NCI-H128 (cell line): Measurements from ENCODE around the gene PALM2AKAP2.
A peak's percentile ranks its signal among the peaks of the same experiment; 100 is the strongest.

Experiments used
- DNase-seq: peaks from one replicate; lab custom pipeline; 2025; ENCODE audit not compliant: unreplicated experiment; lab: John Stamatoyannopoulos, UW

Gene PALM2AKAP2

DNA sequence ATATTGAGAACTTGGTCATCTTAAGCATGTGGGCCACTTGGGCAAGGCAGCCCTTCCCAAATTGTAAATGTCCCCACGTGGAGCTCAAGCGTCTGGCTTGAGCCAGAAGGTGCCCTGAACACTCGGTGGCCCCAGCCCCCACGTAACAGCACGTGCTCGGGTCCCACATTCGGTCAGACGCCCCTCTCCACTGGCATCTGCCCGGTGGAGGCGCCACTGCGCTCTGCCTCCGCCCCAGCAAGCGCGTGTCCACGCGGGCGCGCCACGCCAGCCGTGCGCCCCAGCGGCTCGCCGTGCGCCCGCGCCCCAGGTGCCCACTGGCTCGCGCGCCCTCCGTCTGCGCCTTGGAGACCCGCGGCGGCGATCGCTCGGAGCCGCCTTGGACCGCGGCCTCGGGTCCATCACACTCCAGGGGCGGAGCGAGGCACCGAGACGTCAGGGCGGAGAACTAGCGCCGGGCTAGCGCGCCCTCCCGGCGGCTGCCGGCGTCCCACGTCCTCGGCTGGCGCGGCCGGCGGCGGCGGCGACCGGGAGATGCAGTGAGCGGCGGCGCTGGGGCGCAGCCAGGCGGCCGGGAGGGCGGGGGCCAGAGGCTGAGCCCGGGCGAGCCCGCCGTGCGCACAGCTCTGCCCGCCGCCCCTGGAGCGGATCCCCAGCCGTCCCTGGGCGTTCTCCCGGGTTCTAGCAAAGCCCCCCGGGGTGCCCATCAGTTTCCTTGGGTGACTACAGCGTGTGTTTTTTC lies at the start of gene PALM2AKAP2:
PALM2AKAP2 (plus strand) TSS at position 488 of the 742 bp plus-strand sequence. CDS start 291 bp downstream, outside the sequence.
- peak; percentile 39 for DNase-seq

DNA sequence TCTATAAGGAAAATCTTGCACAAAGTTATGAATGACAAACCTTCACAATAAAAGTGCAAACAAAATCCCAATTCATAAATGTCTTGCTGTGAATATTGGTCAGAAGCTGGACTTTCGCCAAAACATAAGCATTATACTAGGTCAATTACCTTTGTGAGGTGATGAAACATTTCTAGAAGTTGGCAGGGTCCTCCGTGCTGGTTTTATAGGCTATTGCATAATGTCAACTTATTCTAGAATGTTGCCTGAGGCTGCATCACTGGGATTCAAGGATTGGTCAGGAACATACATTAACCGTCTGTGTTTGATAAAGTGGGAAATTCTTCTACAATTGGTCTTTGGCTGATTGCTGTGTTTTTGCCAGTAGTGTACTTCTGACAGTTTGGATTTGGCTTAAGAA lies 49.8 kb upstream of the PALM2AKAP2 start:
- DNase-seq: no peak

DNA sequence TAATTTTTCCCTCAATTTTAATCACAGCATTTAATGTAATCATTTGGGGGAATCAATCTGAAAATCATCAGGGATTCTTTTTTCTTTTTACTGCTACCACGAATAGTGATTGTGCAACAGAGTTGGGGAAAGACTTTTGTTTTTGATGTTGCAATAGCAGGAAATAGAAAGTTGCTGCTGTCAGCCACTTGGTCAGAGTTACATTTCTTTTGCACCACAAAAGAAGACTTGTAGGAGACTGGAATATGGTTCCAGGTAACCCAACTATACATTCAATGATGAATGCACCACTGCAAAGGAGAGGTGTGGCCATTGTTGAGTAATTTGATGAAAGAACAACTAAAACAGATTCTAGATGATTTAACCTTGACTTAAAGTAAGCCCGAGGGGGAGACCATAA lies 46.3 kb upstream of the PALM2AKAP2 start:
- no peak for DNase-seq

DNA sequence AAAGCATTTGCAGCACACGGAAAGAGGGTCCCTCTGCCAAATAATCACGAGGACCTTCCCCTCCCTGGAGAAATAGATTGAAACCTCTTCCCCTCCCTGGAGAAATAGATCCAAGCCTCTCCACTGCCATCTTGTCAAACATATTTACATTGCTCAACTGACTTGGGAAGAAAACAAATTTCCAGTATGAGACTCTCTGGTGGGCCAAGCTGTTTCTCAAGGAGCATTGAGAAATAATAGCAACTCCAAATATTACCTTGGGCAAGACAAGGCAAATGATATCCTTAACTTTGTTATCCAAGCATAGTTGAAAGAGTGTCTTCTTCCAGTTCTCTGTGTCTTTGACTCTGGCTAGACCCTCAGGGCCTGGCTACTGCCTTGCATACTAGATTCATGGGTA lies 45.2 kb upstream of the PALM2AKAP2 start:
- DNase-seq: no peak

DNA sequence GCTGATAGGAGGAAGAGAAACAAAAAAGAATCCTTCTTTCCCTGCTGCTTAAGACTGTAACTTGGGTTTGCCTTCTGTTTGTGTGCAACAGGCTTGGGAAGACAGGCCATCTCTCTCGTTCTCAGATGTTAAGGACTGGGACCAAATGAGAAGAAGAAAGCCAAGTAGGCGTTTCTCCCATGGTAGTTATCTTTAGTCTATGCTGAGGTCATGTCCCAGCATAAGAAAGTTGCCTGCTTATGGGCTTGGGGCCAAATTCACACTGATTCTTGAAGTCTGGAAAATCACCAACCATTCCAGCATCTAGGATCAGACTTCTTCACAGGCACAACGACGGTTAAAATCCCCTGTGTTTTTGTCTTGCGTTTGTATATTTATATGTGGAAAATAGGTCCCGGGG lies 44.2 kb upstream of the PALM2AKAP2 start:
- DNase-seq: no peak

DNA sequence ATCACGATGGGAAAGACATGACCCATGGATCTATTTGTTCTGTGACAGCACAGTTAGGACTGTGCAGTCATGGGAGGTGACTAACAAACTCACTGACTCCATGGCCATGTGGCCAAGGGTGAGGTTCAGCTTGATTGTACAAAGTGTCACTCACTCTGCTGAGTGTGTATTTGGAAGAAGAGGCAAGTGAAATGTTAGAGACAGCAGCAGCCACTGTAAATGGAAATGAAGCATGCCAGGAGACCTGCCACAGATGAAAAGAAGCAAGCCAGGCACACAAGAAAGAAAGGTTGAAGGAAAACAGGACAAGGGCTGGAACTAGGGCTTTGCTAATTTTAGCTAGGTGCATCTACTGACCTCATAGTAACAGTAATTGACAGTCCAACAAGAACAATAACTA lies 42.7 kb upstream of the PALM2AKAP2 start:
- no peak for DNase-seq

DNA sequence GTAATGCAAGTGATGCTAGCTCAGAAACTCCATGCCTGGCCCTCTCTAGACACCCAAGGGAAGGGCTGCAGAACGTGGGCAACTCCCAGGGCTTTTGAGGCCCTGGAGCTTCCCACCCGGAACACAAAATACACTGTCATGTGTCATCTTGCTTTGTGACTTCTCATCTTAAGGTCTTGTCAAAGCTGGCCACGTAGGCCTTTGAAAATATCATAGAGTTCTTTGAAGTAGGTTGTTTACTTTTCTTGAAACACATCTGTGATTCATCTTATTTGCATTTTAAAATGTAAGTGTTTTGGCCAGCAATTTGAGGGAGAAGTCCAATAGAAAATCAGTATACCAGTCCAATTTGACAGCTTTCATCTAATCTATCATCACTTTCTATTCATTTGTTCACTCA lies 40.2 kb upstream of the PALM2AKAP2 start:
- DNase-seq: no peak

DNA sequence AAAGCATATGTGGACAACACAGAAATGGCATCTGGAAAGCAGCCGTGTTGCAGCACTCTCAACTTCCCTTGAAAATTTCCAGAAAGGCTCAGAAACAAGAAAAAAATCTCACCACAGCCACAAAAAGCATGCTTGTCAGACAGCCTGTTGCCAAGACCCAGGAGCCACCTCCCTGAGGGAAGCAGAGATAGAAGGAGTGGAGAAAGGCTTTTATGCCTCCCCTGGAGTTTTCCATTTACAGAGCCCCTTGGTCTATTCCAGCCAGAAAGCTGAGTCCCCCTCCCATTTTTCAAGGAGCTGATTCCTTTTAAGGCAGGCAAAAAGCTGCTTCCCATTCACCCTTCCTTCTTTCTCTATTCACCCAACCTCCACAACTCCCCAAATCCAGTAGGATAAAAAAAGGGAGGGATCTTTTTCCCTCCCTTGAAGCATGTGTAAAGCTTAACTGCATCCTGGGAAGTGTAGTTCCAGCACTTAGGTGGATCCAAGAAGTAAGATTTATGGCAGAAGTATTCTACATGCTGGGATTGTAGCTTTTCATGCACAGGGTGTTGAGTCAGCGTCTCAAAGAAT lies 37.1 kb upstream of the PALM2AKAP2 start:
- DNase-seq: no peak

DNA sequence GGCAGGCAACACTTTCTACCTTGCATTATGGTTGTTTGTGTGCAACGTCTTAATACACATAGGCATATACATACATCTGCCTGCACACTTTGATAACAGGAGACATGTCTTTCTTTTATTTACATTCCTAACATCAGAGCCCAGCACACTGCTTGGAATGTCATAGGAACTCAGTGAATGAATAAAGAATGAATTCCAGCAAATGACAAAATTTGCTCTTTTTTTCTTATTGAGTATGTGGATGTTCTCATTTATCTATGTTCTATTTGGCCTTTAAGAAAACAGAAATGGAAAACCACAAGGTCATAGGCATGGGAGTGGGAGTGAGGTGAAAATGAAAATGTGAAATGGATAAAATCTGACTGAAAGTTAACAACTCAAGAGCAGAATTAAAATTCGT lies 36.3 kb upstream of the PALM2AKAP2 start:
- DNase-seq: no peak

DNA sequence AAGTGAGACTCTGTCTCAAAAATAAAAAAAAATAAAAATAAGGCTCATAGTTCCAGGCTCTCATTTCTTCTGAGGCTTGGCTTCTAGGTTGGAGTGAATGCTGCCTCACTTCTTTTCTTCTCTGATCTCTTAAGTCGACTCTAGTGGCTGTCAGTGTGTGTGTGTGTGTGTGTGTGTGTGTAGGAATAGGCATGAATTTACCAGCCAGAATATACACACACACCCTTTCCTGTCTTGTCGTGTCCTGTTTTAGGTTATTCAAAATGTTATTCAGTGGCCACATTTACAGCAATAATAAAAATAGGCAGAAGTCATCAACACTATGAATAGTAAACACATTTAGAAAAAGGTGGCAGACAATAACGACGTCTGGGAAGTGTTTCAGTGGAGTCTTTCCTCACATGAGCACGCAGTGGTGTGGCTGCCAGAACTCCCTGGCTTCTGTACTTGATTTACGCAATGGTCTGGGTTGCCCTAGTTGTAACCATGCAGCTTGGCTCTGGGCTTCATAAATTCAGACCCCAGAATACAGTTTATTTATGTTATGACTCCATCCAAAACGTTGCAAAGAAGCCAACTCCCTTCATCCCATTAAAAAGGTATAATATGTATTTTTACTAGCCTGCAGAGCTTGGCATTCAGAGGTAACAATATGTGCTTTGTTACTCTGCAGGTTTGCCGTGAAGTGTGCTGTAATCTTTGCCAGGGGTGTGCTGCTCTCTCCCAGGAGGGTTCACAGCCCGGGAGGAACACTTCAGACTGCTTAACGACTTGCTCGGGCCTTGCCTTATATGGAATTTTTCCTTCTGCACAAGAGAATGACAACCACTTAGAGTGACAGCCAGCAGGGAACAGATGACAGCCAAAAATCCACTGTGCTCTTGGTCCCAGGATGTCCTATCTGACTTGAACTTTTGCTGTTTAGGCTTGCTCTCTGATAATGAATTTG lies 34.4 kb upstream of the PALM2AKAP2 start:
- DNase-seq: no peak

DNA sequence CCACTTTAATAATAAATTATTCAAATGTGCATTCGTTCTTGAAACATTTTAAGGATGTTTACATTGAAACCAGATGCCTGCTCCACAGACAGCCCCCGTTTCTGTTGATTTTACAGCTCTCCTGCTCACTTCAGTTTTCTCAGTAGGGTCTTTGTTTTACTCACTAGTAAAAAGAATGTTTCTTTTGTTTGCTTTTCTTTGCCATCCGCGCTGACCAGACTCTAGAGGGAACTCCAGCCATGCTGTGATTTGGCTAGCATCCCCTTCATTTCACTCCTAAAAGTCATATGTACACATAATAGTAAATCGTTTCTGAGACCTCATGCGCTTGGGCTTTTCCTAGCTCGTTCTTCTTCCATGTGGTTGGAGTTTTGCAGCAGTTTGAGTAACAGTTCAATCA lies 28.7 kb upstream of the PALM2AKAP2 start:
- DNase-seq: no peak

DNA sequence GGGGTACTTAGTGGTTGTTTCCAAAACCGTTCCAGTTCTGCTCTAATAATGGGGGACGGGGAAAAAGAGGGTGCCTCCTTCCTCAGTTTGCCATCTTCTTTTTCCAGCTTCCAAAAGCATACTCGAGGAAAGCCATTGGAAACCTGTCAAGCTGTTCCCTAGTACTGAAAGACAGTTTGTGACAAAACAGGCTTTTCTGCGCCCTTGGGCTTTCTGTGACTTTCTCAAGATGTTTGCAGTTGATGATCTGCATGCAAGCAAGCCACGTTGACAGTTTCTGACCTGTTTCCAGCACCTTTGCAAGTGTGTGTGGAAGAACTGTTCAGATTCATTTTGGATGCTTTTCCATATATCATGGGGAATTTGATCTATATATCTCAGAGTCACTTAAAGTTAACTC lies 26.7 kb upstream of the PALM2AKAP2 start:
- DNase-seq: no peak

DNA sequence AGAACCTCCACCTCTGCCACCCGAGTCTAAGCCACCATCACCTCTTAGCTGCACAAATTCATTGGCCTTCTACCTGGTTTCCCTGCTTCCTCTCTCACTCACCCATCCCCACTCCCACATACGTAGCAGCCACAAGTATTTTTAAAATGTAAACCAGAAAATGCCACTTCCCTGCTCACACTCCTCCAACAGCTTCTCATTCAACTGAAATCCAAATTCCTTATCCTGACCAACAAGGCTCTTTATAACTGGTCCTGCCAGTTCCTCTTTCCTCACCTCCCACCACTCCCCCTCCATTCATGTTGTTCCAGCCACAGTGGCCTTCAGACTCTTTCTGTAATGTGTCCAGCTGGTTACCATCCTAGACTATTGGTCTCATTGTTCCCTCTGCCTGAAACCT lies 25.0 kb upstream of the PALM2AKAP2 start:
- no peak for DNase-seq

DNA sequence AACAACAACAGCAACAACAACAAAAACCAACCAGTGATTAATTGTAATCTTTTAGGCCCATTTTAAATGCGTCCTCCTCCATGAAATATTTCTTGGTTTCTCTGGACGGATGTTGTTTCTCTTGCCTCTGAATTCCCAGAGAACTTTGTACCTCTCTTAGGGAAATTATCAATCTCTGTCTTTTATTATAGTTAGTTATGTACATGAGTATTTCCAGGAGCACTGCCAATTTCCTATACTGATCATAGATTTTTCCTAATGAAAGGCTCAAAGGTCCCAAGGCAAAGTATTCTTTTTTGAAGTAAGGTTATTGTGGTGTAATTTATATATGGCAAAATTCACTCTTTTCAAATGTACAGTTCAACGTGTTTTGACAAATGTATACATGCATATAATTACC lies 20.4 kb upstream of the PALM2AKAP2 start:
- DNase-seq: no peak

DNA sequence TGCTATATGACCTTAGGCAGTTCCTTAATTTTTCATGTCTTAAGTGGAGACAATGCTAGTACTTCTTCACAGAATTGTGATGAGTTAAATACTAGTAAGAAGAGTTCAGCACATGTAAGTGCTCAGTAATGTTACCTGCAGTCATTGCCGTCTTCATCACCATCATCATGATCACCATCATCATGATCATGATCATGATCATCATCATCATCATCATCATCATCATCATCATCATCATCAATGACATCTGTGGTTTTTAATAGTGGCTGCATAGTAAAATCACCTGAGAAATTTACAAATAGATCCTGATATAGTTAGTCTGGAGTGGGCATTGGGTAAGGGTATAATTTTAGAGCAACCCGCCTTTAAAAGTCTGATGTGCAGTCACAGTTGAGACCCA lies 14.7 kb upstream of the PALM2AKAP2 start:
- DNase-seq: no peak

DNA sequence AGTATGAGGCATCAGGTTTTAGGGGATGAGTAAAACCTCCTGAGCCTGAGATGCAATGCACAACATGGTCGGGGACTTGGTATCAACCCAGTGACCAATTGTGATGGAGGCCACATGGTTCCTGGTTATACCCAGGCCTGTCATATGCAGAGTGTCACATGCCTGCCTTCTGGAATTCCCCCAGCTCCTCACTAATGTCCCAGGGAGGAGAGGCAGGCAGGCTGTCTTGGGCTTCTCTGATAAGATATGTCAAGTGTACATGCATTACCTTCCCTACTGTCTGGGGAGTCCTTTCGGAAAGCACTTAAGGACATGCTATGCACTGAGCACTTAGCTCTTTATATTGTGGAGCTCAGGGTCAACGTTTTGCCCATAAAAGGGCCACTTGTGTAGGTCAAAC lies 14.2 kb upstream of the PALM2AKAP2 start:
- no peak for DNase-seq

DNA sequence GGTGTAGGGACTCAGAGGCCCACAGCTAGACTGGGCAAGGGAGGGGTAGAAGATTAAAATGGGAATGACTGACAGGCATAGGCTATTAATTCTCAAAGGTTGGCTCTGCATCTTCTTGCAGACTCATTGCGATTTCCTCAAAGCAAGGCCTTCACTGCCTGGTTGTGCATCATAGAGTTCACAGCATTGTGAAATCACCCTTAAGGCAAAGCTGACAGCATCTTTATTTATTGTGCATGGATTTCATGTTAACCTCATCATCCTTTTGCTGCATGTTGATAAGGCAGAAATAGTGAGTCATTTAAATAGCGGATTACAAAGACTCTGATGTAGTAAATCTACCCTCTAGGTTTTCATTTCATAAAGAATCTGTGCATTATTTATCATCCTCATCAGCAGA lies 13.6 kb upstream of the PALM2AKAP2 start:
- no peak for DNase-seq

DNA sequence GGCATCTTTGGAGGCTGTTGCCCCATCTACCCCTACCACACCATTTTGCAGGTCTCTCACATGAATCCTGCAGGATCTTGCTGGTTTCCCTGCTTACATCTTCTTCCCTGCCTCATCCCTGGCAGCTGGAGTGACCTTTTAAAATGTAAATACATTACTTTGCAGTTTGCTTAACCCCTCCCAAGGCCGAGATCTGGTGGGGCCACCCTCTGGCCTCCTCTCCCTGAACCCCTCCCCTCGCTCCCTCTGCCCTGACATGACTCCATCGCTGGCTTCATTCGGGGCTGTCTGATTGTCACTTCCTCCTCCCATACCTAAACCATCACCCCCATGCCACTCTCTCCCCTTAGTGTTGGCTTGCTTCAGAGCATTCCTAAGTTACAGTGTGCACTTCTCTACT lies 12.6 kb upstream of the PALM2AKAP2 start:
- no peak for DNase-seq

DNA sequence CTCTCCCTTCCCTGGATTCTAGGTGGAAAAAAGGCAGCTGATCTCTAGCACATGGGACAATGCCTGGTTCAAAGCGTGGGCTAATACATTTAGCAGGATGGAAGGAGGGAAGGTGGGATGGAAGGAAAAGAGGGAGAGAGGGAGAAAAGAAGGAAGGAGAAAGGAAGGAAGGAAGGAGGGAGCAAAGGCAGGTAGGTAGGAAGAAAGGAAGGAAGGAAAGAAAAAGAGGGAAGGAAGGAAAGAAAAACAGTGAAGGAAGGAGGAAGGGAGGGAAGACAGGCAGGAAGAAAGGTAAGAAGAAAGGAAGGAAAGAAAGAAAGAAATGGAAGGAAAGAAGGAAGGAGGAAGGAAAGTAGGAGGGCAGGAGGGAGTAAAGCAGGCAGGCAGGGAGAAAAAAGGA lies 12.2 kb upstream of the PALM2AKAP2 start:
- no peak for DNase-seq

DNA sequence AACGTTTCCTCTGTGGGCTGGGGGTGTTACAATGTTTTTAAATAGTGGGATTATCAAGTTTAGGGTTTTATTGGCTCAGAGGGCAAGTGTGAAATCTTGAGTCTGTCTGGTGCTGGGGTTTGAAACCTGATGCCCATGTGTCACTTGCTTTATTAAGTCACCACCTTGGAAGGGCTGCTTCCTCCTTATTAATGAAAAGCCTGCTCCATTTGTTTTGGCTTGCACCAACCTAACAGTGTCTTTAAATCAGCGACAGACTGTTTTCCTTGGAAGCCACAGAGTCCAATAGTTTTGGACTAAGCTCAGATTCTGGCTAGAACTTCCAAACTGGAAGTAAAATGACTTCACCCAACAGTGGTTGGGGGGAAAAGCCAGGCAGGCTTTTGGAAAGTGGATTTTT lies 10.7 kb upstream of the PALM2AKAP2 start:
- no peak for DNase-seq

DNA sequence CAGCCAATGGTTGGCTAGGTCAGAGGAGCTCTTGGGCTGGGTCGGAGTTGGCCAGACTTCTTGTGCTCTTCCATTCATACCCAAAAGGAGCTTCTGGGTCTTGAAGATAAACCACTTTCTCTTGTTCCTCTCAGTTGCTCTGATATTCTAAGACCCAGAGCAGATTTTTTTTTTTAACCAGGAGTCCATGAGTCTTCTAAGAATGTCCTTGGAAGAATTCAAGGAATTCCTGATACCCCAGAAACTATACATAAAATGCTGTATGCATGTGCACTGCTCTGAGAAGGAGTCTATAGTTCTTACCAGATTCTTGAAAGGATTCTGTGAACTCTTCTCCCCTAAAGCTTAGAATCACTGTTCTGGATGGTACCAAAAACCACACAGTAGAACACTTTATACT lies 9.9 kb upstream of the PALM2AKAP2 start:
- DNase-seq: no peak

DNA sequence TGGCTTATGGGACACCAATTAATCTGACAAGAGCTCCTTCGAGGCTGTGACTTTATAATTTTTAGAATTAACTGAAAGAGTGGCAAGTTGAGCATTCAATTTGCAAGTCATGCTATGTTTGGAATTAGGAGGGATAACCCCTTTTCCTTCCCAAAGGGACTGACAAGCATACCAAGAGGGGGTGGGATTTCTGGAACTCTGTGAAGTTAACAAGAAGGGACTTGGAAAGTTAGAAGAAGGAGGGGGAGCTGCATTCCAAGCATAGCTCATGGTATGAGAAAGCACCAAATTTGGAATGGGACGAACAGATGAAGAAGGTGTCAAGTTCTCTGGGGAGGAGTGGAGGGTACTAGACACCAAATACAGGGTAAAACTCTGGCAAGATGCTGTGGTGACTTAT lies 8.9 kb upstream of the PALM2AKAP2 start:
- no peak for DNase-seq
